HG03521 (cell line): ENCODE measurements around the gene PTPN13.
A peak's percentile ranks its signal among the peaks of the same experiment; 100 is the strongest.

Source experiments
- ATAC-seq: cut with Tn5 transposase; IDR thresholded peaks from one replicate; pipeline ENCODE4 v1.9.1; 2021; ENCODE audit warnings: mild to moderate bottlenecking, moderate library complexity; ENCODE audit not compliant: unreplicated experiment

PTPN13 gene

DNA sequence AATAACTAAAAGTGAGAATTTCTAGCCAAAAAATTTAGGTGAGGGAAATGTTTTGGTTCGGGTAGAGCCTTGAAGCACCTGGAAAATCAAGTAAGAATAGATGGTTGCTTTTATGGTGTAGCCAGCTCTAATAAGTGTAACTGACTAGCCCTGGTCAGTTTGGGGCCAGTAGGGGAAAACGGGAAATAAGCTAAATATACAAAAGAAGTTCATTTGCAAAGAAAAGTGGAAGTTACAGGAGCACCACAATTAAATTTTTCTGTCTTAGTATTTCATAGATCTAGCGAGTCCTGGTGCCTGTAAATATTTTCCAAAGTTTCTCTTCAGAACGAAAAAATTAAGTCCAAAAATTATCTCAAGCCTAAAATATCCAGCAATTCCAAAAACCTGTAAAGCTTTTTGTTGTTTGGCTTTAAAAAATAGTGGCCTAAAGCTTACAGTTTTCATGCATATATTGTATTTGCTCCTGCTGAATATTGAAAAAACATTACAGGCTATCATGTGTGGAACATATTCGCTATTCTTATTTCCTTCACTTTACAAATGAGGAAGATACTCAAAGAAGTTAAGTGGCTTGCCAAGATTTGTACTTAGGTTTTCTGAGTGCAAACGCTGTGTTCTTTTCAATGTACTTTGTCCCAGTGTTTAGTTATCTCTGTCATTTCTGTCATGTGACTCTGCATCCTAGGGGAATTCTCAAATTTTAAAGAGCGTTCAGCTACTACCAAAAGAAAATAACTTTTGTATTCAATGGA is 7.3 kb upstream of the PTPN13 start:
- ATAC-seq = no peak

DNA sequence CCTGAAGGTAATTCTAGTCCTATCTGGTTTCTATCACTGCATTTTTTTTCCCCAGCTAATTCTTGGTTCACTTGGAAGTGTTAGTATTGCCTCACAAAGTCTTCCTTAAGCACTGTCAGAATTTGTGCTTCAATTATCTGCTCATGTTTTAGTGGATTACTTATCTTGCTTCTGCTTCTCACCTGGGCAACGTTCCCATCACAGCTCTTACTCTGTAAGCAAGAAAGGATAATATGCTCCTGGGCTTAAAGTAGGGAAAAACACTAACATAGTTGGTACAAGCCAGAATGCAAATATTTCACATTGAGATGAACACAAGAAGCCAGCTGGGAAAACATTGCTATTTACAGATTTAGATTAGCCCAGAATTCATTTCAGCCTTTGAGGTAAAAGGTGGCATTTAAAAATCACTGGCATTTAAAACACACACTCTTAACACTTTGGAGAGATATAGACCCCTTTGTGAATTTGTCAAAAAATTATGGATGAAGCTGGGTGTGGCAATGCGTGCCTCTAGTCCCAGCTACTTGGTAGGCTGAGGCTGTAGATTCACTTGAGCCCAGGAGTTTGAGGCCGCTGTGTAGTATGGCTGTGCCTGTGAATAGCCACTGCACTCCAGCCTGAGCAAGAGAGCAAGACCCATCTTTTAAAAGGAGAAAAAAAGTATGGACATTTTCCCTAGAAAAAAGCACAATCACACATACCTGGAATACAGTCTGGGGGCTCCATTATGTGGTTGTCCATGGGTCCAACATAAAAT is 6.6 kb upstream of the PTPN13 start:
- ATAC-seq = no peak

DNA sequence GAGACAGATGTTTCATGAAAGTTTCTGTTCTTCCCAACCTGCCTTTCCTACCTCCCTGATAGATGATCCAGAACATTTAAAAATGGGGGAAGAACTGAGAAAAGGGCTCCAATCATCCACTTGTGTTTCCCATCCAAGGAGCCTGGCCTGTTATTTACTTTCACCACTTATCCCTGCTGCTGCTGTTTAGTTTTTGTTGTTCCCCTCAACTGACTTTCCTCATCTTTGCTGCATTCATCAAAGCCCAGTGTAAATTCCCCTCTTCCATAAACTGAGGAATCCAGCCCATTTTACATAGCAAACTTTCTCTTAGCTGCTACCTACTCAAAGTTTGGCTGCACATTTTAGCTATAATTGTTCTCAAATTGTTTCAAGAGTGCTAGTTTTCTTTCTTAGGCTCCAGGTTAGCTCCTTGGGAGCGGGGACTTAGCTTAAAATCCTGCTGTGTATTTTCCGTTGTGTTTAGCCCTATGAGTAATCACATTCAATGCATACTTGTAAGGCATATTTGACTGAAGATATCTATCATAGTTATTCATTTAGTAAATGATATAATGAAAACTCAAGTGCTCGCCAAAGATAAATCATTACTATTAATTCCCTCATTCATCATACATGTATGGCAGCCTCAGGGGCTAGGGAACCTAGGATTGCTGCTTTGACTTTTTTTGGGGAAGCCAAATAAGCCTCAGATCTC is 1.4 kb upstream of the PTPN13 start:
- ATAC-seq = no peak

DNA sequence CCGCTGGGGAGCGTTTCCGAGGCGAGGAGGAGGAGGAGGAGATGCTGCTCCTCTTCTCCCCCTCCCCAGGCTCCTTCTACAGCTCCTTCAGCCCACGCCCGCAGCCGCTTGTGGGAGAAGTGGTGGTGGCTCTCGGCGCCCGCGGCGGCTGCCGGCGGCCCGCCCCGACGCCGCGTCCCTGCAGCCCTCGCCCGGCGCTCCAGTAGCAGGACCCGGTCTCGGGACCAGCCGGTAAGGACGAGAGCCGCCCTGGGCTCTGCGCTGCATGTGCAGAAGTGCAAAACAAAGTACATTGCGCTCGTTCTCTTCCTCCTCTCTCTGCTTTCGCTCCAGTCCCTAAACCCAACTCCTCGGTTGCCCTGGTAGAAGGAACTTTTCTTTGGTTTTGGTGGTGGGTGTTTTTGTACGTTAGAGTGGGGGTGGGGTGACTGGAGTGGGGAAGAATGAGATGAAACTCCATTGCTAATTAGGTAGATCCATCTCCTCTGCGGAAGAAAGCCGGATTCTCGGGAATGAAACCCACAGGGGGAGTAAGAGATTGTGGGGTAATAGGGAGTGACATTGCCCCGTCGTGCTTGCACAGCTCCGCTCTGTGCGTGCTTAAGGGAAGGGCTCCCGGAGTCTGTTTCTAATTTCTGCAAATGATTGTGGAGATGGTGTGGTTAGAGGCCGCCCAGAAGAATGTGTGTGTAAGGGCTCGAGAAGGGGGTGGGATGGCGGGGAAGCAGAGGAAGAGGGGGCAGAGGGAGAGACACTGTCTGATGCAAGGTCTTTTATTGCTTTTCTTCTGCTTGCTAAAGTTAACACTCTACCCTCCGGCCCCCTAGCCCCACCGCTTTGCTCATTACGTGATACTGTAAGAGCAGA is 677 bp downstream of the PTPN13 start:
- ATAC-seq = peak; percentile 24

DNA sequence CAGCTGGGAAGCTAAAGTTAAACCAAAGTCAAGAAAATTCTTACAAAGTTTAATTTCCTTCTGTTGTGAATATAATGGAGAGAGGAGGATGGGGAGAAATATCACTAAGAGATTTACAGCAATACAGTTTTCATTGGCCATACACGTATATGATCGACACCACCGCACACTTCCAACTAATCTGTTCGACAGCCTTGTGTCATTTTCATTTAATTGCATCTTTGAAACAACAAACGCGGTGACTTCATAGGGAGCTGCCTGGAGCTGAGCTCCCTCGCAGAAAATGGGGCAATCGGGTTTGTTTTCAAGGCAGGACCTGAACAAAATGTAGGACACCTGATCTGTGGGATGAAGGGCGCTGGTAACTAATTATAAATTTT is 1.3 kb downstream of the PTPN13 start:
- ATAC-seq = no peak

DNA sequence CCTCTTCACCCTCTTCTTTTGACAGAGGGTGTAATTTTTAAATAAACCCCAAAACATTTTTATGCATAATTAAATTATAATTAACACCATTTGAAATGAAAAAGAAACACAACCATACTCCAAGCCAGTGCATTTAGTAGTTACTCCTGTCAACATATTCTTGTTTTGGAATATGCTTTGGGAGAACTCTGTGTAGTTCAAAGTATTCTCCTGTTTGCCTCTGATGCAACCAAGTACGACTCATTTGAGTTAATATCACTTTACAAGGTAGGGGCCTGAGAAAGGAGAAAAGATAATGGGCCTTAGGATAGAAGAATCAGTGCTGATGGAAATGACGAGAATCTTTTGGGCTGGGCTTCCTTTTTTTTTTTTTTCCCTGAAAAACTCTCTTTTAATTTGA is 2.7 kb downstream of the PTPN13 start:
- no peak for ATAC-seq

DNA sequence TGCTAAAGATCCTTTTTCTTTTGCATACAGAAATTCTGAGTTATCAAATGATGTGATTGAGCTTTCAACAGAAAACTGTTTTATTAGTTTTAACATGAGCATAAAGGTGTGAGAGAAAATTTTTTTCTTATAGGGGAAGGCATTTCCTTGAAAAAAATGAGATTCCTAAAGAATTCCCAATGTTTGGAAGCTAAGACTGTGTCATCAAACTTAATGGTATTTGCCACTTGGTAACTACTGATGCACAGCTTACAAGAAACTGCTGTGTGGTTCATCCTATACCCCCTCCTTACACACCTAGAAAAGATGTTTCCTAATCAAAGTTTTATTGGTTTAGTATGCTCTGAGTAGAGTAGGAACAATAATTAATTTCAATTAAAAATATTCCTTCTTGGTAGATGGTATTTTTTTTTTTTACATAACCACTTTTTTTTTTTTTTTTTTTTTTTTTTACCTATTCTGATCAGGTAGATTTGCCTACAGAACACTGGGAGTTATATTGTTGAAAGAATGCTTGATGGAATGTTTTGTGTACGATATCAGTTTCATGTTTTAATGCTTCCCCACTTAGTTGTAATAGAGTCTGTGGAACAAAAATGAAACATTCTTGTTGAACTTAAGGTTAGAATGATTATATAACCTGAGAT is 6.0 kb downstream of the PTPN13 start:
- ATAC-seq = no peak

DNA sequence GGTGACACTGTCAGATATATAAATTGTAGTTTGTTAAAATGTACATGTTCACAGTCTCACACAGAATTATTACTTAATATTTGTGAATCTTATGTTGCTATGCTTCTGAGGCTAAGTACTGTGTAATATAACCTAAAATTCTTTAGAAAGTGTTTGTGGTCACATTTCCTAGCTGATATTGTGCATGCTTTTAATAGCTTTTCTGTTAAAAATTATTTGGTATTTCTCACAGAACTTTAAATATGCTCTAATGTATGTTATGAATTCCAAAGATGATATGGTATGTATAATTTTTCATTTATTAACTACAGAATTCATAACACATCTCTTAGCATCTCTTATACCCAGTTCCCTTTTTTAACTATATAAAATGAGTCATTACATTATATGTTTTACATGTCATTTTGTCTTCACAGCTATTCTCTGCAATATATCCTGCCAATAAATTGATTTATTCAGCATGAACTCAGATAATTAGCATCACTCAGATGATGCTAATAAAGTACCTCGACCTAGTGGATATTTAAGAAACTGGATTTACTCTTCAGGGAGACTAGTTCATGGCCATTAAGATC is 9.3 kb downstream of the PTPN13 start:
- no peak for ATAC-seq

DNA sequence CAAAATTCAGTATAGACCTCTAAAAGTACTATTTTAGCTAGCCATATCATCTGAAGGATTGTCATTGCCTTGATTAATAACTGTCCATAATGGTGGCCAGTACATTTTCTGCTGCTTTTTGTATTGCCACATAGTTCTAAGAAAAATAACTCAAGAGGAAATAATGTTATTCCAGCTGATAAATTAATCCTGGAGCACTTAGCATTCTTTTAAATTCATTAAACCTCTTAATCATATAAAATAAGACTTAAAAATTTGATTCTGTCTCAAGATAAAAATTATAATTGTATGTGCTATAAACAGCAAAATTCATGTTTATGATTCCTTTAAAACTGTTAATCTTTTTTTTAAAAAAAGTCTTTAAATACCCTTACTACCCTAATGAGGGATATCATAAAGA is 12.7 kb downstream of the PTPN13 start:
- no peak for ATAC-seq

DNA sequence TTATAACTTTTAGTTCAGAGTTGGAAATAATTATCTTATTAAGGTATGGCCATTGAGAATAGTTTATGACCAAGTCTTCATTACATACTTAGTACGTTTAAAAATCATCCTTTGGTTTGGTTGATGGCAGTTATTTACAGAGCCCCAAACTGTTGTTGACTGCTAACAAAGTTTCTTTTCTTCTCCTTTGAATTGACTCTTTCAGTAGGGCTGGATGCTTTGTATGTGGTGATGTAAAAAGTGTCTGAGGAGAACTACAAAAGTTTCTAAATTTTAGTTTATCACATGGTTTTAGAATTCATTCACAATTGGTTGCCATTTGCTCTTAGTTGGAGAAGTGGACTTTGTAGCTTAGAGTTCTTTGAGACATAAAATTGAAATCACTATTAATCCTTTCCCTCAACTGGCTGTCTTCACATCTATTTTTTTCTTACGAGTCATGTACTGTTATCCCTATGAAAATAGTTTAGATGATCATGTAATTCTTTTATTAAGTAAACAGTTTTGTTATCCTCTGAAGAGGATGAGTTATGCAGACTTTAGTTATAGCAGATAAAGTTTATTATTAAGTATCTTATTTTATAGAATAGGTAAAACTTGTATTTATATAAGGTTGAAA is 14.8 kb downstream of the PTPN13 start:
- no peak for ATAC-seq

DNA sequence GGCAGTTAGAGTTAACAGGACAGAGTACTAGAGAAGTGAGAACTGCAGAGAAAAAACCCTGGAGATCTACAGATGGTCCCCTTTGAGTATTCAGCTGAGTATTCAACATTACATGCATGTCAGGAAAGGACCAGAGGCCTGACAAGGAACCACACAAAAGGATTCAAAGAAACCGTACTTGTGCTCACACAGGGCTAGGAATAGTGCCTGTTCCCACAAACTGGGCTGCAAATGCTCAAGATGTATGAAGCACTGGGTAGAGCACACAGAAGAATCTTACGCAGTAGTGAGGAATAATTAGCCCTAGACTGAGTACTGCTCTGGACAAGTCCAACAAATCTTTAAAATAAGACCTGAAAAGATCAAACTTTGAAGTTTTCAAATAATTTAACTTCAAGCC is 17.6 kb downstream of the PTPN13 start:
- ATAC-seq = no peak

DNA sequence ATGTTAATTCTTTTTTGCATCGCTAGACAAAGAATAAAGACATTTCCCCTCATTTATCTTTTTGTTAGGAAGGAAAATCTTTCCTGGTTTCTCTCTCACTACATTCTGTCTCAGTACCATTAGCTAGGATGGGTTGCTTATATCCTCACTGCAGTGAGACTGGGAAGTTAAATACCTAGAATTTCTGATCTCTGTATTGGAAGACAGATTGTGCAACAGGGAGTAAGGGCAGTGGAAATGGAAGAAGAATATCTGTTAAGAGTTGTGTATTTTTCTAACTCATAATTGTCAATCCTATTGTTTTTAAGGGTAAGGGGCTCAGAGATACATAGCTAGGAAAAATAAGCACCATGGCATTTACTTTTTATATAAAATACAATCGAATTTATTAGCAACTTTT is 19.6 kb downstream of the PTPN13 start:
- ATAC-seq = no peak

DNA sequence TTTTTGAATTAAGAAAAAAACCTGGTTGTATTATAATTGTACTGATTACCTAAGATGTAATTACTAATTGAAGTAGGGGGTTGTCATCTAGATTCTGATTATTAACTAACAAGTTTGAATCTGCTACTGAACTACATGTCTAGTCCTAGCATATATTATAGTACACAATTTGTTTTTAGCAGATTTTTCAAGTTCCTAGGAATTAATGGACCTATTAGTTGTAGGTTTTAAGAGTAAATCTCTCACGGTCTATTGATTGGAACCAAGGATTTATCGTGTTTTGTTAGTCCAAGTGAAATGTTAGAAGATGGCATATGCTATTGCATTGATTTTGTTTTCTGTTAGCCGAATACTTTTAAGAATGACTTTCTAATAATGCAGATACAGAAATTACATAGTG is 20.8 kb downstream of the PTPN13 start:
- ATAC-seq = no peak

DNA sequence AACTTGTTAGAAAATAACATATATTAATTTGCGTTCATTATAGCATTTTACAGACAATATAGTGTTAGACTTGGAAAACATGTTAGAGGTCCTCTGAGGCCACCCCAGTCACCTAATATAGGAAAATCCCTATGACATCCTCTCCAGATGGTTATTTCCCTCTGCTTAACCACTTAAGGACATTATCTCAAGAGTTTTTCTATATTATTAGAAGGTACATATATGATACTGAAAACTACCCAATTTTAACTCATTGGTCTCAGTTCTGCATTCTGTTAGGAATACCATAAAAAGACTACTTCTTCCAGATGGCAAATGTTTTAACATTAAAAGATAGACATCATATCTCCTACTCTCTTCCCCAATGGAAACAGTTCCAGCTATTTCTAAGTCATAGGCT is 21.4 kb downstream of the PTPN13 start:
- ATAC-seq = no peak

DNA sequence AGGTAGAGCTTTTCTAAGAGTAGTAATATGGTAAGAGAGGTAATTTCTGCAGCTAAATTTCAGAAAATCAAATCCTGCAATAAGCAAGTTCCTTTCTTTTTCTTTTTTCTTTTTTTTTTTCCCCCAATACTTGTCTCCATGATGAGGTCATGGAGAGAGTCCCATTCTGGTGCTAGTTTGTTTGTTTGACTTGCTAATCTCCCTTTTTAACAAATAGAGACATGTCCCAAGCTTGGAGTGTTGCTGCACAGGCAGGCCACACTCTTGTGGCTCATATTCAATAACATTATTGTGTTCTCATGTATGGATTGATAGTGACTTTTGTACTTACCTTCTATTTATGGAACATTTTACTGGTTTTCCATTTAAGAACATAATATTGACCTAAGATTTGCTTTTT is 25.5 kb downstream of the PTPN13 start:
- no peak for ATAC-seq

DNA sequence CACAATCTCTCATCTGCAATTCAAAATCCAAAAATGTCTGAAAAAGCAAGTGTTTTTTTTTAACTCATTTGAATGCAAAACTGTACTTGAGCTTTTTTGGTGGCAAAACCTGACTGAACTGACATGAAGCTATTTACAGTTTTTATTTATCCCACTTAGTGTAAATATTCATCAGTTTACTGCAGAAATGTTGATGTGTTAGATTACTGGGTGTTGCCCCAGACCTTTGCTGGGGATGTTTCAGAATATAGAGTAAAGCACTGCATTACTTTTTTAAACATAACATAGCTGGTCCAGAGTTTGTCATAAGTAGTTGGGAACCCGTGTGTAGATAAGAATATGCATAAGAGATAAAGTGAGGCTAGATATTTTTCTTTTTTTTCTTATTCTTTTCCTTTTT is 27.3 kb downstream of the PTPN13 start:
- ATAC-seq = no peak

DNA sequence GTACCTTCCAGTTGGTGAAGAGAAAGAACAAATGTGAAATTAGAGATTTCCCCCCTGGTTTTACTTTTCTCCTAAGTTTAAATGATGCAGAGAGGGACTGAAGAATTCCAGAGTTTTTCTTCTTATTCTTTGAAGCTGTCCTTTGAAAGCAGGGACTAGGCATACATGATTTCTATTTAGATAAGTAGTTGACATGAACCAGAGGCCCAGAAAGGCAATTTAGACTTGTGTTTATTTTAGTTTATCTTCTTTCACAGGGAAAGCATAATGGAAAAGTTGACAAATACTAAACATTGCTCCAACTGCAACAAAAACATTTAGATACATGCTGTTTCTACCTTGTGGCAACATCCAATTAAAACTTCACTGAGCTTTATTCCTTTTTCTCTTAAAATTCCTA is 32.0 kb downstream of the PTPN13 start:
- no peak for ATAC-seq

DNA sequence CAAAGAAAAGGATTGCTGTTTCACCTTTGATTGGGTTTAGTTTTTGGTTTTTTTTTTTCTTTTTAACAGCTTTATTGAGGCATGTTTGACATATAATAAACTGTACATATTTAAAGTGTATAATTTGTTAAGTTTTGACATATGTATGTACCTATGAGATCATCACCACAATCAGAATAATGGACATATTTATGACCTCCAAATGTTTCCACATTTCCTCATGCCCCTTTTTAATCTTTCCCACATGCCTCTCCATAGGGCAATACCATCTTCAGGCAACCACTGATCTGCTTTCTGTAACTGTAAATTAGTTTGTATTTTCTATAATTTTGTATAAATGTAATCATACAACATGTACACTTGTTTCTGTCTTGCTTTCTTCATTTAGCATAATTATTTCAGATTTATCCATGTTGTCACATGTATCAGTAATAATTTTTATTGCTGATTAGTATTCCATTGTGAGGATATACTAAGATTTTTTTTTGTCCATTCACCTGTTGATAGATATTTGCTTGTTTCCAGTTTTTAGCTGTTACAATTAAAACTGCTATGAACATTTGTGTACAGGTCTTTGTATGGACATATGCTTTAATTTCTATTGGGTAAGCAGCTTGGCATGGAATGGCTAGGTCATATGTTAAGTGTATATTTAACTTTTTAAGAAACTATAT is 33.5 kb downstream of the PTPN13 start:
- no peak for ATAC-seq

DNA sequence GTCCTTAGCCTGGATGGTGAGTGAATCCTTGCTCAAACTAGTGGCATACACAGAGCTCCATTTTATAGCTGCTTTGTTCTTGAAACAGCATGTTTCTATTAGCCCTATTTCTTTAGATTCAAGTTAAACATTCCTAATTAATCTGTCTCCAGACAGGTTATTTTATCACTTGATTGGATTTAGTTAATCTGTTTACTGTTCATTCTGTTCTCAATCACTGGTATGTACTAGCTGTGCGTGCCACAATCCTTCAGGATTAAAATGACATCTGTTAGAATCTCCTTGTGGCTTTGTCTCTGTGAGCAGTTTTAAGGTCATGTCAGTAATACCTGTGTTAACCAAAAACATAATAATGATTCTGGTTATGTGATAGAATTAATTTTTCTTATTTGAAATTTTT is 36.5 kb downstream of the PTPN13 start:
- no peak for ATAC-seq
